ENCODE data around the gene CAB39L. TPM values are rescaled to one million over a fixed set of nuclear protein-coding genes. Genes with fewer than 3 reads are reported as not detected.

Gene CAB39L
- polyA plus RNA-seq, 10 donors, result 4.6 to 7.2 (median 5.4) TPM

DNA sequence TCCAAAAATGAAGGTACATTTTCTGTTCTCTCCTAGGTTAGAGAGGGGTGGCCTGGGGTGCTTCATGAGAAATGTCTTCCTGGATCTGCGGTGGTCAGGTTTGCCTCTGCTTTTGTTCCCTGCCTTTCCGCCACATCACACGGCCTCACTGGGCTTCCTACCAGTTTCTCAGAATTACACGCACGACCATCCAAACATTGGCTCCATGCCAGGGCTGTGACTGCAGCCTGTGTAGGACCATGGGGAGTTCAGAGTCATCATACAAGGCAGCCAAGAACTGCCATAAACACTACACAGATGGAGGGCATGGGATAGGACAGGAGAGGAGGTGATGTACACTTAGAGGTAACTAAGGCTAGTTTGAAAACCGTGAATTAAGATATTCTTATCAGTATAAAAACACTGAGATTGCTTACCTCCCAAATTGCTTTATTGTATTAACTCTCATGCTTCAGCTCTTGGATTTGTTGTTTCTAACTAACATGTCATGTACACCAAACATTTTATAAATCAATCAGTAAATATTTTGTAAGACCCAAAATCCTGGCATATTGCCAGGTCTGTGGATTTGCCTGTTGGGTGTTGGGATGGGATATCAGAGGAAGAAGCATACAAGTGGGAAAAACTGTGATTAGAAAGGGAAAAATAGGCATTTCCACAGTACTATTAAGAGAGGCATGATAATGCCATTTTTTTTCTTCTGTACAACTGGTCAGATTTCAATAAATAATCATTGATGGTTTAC, 150.9 kb downstream of the CAB39L start:
- peak in 2 of 3 donors; percentile 45 to 66 for DNase-seq

DNA sequence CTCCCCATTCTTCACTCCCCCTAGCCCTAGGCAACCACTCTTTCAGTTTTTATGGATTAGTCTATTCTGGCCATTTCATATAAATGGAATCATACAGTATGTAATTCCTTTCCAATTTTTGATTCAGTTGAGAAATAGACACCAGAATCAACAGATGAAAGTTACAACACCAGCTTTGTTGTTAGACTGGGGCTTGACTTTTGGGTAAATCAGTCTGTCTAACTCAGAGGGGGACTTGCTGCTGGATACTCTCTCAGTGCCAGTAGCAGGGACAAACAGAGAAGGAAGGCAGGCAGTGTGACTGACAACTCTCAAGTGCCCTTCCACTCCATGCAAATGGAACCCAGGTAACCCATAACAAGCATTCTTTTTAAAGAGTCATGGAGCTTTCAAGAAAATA, 155.4 kb downstream of the CAB39L start:
- no peak for DNase-seq

DNA sequence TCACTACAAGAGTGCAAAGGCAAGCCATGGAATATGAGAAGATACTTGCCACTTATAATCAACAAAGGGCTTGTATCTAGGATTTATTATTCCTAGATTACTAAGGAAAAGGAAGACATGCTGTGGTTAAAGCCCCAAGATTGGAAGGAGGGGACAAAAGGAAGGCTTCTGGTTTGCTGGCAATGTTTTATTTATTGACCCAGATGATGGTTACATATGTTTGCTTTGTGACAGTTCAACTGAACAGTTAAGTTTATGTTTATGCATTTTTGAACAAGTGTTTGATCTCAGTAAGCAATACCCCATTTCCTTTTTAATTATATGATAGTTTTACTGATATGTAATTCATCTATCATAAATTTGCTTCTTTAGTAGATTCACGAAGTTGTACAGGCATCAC, 155.9 kb downstream of the CAB39L start:
- no peak for DNase-seq

DNA sequence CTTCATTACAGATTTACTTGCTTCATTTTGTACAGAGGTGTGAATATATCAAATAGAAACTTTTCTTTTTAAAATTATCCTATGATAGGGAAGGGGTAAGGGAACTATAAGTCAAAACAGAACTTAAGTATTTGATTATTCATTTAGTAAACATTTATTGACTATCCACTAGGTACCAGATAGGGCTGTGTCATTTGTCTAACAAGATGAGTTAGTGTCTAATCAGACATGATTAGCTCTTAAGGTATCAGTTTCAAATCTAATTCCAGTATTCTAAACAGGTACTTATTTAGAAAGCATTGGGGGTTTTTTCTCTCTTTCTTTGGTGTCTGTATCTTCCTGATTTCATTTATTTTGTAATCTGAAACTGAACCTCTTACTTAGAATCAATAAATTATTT, 164.0 kb downstream of the CAB39L start:
- no peak for DNase-seq

DNA sequence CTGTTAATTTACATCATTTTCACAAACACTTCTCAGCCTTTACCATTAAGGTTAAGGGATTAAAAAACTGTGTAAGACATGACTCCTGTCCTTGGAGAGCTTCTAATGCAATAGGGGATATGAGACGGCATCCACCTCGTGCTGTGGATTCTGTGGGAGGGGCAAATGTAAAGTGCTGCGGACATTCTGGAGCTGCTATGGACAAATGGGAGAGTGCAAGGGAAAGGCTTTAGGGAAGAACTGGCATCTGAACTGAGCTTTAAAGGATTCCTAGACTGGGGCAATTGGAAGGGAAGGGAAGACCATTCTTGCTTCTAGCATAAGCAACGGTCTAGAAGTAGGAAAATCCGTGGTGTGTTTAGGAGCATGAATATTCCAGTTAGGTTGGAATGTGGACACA, 164.8 kb downstream of the CAB39L start:
- DNase-seq, result no peak

DNA sequence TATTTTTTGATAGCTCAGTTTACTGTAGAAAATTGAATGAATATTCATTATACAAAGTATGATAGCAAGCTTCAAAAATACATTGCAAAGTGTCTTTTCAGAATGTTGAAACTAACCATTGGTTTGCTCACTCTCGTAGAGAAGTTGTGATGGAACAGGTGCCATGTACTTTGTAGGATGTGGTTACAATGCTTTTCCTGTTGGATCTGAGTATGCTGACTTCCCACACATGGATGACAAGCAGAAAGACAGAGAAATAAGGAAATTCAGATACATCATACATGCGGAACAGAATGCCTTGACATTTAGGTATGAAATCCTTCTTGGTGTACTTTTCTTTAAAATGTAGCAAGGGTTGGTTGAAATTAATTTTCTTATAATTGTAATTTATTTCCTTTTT, 165.7 kb downstream of the CAB39L start:
- DNase-seq, result no peak

DNA sequence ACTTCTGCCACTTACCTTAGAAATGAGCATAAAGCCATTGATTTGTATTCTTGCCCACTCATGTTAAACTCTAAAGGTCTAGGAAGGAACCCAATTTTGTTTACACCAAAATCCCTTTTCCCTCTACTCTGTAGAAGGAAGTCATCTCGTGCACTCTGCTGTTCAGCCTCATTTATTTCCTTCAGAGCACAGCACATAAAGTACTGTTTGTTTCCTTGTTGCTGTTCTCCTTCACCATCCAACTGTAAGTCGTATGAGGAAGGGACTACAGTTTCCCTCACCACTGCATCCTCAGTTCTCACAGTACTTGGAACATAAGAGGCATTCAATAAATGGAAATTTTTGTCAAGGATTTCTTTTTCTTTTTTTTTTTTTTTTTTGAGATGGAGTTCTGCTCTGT, 171.6 kb downstream of the CAB39L start:
- DNase-seq, result no peak

DNA sequence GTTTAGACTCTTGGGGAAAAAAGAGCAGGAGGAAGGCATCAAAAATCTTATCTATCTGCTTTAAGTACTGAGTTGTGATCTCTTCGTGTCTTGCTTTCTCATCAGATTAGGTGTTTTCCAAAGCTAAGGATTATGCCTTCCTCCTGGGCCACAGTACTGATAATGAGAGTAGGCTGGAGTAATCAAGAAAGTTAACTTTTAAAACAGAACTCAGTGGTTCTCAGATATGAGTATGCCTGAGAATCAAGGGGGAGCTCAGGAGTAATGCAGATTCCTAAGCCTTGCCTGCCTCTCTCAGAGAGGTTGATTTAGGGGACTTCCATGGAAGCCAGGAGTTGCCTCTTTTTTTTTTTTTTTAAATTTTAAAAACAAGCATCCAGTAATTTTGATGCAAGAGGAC, 172.6 kb downstream of the CAB39L start:
- no peak for DNase-seq

DNA sequence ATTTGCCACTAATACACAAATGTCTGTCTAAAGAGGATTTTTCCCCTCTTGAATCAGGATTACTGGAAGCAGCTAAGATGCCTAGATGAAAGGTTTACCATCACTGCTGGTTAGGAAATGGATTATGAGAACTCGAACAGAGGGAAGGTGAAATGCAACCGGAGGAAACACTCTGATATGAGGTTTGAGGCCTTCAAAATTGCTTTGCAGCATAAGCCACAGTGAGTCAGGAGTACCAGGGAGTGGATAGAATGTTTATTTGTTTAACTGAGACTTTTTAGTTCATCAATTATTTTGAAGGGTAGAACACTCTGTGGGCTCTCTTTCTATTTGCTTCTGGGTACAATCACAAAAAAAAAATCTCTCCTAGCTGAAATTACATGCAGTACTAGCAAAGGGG, 178.0 kb downstream of the CAB39L start:
- DNase-seq, result no peak

DNA sequence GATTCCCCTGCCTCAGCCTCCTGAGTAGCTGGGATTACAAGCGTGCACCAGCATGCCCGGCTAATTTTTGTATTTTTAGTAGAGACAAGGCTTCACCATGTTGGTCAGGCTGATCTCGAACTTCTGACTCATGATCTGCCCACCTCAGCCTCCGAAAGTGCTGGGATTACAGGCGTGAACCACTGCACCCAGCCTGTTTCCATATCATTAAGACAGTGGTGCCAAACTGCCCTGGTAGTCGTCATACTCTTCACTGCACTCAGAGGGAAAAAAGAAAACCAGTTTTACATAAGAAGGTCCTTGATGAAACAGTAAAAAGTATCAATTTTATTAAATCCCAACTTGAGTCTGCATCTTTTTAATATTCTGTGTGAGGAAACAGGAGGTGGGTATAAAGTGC, 181.2 kb downstream of the CAB39L start:
- no peak for DNase-seq

DNA sequence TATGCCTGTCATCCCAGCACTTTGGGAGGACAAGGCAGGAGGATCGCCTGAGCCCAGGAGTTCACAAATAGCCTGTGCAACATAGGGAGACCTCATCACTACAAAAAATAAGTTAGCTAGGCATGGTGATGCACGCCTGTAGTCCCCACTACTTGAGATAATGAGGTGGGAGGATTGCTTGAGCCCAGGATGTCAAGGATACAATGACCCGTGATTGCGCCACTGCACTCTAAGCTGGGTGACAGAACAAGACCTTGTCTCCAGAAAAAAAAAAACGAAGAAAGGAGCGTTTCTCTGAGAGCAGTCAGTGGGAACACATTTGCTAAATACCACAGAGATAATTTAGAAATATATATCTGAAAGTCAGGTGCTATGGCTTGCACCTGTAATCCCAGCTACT, 184.3 kb downstream of the CAB39L start:
- no peak for DNase-seq

Other genes with a start within 250 kb of the CAB39L start
- under 1 TPM in 2 of 10 donors, not detected in 8; 0.13 TPM for gene MLNR, start 223.7 kb downstream of the CAB39L start, polyA plus RNA-seq (ENCODE audit: insufficient read length in 10 of 10)
- 10 to 100 TPM in 1 of 10 donors, 1 to 10 TPM in 9; 7.0 to 11.1 (median 8.8) TPM for gene CDADC1, start 196.1 kb downstream of the CAB39L start, polyA plus RNA-seq (ENCODE audit: insufficient read length in 10 of 10)
- gene SETDB2, start 210 bp upstream of the CAB39L start, polyA plus RNA-seq (ENCODE audit: insufficient read length in 10 of 10), result 10 to 100 TPM in 2 of 10 donors, 1 to 10 TPM in 8; 5.9 to 11.6 (median 8.4) TPM
- 10 to 100 TPM; 15.6 to 40.4 (median 21.7) TPM for gene PHF11, start 51.9 kb upstream of the CAB39L start, polyA plus RNA-seq (ENCODE audit: insufficient read length in 10 of 10)
- 10 to 100 TPM; 17.0 to 25.1 (median 21.2) TPM for gene RCBTB1, start 141.5 kb upstream of the CAB39L start, polyA plus RNA-seq (ENCODE audit: insufficient read length in 10 of 10)
- gene ARL11, start 184.4 kb upstream of the CAB39L start, polyA plus RNA-seq (ENCODE audit: insufficient read length in 10 of 10), result under 1 TPM; 0.26 to 0.75 (median 0.36) TPM
- 10 to 100 TPM; 20.9 to 32.0 (median 23.9) TPM for gene EBPL, start 247.4 kb upstream of the CAB39L start, polyA plus RNA-seq (ENCODE audit: insufficient read length in 10 of 10)

Data from muscle of back (tissue), 11 donors.